ENCODE data around the gene SLC17A9.

- TF ChIP-seq, protein P1, sequence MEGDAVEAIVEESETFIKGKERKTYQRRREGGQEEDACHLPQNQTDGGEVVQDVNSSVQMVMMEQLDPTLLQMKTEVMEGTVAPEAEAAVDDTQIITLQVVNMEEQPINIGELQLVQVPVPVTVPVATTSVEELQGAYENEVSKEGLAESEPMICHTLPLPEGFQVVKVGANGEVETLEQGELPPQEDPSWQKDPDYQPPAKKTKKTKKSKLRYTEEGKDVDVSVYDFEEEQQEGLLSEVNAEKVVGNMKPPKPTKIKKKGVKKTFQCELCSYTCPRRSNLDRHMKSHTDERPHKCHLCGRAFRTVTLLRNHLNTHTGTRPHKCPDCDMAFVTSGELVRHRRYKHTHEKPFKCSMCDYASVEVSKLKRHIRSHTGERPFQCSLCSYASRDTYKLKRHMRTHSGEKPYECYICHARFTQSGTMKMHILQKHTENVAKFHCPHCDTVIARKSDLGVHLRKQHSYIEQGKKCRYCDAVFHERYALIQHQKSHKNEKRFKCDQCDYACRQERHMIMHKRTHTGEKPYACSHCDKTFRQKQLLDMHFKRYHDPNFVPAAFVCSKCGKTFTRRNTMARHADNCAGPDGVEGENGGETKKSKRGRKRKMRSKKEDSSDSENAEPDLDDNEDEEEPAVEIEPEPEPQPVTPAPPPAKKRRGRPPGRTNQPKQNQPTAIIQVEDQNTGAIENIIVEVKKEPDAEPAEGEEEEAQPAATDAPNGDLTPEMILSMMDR (IDR thresholded peaks at IDR 0.05) = no peak
- TF ChIP-seq POLR2A (IDR thresholded peaks at IDR 0.05) = no peak
Measured at GRCh38 chr20:62952373-62952967, at the start of gene SLC17A9.

Data from heart left ventricle (tissue), 13 donors.